Fibroblast of lung (primary cell): Measurements from ENCODE around the gene NCKAP5.

Experiments
- EZH2 ChIP-seq: IDR thresholded peaks from 2 replicates; pipeline ENCODE4 v1.5.1; 2012; ENCODE audit warnings: low read length, control low read depth, mild to moderate bottlenecking; ENCODE audit errors: missing control alignments
- TF ChIP-seq, protein P1 (sequence below), 2 donors: IDR thresholded peaks in 1 of 2; conservative IDR thresholded peaks in 1 of 2; 1 replicate in 1 of 2; 2 replicates in 1 of 2; pipeline ENCODE4 v1.5.1; 2011 to 2012; ENCODE audit warnings: low read length in 2 of 2, control low read depth in 1 of 2, inconsistent platforms in 1 of 2, low read depth in 1 of 2, mild to moderate bottlenecking in 1 of 2

DNA sequence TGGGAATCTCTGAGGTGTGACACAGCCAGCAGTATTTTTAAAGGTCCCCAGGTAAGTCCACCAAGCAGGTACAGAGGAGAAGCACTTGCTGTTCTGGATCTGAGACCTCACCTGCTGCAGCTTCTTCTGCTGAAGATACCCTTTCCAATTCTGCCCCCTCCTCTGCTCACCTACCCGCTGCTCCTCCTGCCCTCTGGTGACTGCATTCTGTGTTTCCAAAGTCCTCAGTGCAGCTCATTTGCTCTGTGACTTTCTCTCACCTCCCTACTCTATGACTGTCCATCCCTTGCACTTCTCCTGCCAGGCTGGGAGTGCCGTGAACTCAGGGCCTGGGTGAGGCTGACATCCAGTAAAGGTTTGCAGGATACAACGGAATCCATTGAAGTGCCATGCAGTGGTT, 693.1 kb downstream of the NCKAP5 start:
- TF ChIP-seq, protein P1, sequence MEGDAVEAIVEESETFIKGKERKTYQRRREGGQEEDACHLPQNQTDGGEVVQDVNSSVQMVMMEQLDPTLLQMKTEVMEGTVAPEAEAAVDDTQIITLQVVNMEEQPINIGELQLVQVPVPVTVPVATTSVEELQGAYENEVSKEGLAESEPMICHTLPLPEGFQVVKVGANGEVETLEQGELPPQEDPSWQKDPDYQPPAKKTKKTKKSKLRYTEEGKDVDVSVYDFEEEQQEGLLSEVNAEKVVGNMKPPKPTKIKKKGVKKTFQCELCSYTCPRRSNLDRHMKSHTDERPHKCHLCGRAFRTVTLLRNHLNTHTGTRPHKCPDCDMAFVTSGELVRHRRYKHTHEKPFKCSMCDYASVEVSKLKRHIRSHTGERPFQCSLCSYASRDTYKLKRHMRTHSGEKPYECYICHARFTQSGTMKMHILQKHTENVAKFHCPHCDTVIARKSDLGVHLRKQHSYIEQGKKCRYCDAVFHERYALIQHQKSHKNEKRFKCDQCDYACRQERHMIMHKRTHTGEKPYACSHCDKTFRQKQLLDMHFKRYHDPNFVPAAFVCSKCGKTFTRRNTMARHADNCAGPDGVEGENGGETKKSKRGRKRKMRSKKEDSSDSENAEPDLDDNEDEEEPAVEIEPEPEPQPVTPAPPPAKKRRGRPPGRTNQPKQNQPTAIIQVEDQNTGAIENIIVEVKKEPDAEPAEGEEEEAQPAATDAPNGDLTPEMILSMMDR (conservative IDR thresholded peaks at IDR 0.05 in 1 of 2, IDR thresholded peaks at IDR 0.05 in 1 of 2; ENCODE audit: low read depth in 1 of 2, low read length in 2 of 2): no peak
- TF ChIP-seq EZH2: no peak
